Measurements from ENCODE around the gene TRPM3.
A peak's percentile ranks its signal among the peaks of the same experiment; 100 is the strongest.

Gene TRPM3

DNA sequence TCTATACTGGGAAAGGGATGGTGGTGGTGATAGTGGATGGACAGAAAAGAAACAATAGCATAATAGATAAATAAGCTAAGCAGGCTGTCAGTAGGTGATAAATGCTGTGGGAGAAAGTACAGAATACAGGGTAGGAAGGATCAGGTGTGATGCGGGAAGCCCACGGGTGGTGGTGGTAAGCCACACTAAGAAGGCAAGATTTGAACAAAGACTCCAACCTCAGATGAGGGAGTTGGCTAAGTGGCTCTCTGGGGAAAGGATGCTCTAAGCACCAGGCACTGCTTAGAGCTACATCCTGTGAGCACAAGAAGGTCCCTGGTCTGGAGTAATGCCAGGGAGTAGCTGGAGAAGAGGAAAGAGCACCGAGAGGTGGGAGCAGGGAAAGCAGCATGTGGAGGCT is 555.4 kb downstream of the TRPM3 start:
- DNase-seq (ENCODE audit: low spot score), result no peak
- TF ChIP-seq, protein P1, sequence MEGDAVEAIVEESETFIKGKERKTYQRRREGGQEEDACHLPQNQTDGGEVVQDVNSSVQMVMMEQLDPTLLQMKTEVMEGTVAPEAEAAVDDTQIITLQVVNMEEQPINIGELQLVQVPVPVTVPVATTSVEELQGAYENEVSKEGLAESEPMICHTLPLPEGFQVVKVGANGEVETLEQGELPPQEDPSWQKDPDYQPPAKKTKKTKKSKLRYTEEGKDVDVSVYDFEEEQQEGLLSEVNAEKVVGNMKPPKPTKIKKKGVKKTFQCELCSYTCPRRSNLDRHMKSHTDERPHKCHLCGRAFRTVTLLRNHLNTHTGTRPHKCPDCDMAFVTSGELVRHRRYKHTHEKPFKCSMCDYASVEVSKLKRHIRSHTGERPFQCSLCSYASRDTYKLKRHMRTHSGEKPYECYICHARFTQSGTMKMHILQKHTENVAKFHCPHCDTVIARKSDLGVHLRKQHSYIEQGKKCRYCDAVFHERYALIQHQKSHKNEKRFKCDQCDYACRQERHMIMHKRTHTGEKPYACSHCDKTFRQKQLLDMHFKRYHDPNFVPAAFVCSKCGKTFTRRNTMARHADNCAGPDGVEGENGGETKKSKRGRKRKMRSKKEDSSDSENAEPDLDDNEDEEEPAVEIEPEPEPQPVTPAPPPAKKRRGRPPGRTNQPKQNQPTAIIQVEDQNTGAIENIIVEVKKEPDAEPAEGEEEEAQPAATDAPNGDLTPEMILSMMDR (IDR thresholded peaks at IDR 0.05; ENCODE audit: extremely low read depth, insufficient read depth, missing control alignments), result no peak
- in situ Hi-C loops (cut with MboI; ENCODE audit: low pct_unique_long_range_greater_than_20kb, low sequenced_read_pairs, unreplicated experiment), result no loop called here

DNA sequence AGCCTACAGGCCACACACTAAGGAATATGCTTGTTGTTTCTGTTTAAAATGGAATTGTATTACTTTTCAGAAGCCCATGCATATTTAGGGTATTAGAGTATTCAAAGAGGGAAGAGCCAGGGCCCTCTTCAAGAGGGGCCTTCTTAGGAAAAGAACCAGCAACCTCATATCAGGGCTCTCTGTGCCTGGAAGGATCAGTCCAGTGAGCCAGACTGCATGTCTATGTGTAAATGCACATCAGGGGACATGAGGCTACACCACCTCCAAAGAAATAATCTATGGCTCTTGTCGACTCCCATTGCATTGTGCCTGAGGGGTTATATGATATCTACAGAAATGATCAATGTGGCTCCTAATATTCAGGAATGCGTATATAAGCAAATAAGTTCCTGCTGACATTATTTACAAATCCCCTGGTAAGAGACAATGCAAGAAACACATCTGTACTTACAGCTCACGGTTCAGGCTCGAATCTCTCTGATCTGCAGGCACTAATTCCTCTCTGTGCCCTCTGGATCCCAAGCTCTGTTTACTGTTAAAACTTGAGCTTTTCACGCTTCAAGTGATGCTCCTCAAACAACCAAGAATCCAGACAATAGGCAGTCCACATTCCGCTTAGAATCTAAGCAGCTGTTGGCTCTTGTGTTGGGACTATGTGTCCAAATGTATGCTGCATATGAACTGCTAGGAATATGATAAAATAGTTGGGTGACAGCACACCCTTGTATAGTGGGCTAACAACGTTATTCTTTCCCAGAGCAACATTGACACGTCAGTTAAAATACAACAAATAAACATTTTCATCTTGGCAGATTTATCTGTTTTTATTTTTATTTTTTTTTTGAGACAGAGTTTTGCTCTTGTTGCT is 556.7 kb downstream of the TRPM3 start:
- TF ChIP-seq, protein P1 (IDR thresholded peaks at IDR 0.05; ENCODE audit: extremely low read depth, insufficient read depth, missing control alignments), result no peak
- no peak for DNase-seq (ENCODE audit: low spot score)
- in situ Hi-C loops (cut with MboI; ENCODE audit: low pct_unique_long_range_greater_than_20kb, low sequenced_read_pairs, unreplicated experiment), result no loop called here

DNA sequence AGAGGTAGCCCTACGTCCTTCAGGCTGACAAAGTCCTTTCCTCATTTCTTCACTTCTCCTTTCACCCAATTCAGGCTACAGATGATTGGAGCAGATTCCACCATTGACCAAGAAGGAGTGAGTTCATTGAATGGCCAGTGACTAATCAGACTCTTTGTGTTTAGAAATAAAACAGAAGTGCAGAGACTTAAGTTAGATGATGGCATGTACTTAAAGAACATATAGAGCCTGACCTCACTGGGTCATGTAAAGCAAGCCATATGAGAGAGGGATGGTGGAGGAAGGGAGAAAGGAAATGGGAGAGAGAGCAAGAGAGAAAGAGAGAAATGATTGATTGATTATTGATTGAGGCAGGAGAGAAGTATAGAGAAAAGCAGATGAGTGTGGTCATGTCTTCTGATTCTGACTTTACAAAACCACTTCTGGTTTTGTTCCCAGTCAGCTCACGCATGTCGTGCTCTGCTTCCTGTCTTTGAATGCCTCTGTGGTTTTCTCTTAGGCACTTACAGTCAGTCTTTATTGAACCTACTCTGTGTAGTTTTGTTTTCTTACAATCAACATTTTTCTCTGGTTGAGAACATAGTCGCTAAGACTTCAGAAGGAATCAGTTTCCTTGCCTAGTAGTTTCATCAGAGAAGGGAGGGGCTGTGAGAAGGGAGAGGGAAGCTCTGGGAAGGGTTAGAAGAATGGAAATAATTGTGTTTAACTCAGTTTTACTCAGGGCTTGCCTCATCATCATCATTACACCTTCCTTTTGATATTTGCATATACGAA is 557.8 kb downstream of the TRPM3 start:
- TF ChIP-seq, protein P1 (IDR thresholded peaks at IDR 0.05; ENCODE audit: extremely low read depth, insufficient read depth, missing control alignments), result no peak
- in situ Hi-C loops (cut with MboI; ENCODE audit: low pct_unique_long_range_greater_than_20kb, low sequenced_read_pairs, unreplicated experiment), result no loop called here
- peak; percentile 64 for DNase-seq (ENCODE audit: low spot score)

DNA sequence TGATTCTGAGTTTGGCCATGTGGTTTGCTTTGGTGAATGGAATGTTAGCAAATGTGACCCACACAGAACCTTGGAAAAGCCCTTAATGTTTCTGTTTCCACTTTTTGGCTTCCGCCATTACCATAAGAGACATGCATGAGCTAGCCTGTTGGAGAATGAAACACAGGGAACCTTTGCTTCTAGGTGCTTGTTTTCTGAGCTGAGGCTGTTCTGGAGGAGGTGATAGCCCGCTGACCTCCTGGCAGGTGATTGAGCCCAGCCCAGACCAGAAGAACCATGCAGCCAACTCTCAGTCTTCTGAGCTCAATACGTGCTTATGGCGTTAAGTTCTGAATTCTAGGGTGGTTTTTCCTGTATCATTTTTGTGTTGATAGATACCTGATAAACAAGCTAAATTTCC is 558.4 kb downstream of the TRPM3 start:
- no peak for DNase-seq (ENCODE audit: low spot score)
- in situ Hi-C loops (cut with MboI; ENCODE audit: low pct_unique_long_range_greater_than_20kb, low sequenced_read_pairs, unreplicated experiment), result no loop called here
- TF ChIP-seq, protein P1 (IDR thresholded peaks at IDR 0.05; ENCODE audit: extremely low read depth, insufficient read depth, missing control alignments), result no peak

DNA sequence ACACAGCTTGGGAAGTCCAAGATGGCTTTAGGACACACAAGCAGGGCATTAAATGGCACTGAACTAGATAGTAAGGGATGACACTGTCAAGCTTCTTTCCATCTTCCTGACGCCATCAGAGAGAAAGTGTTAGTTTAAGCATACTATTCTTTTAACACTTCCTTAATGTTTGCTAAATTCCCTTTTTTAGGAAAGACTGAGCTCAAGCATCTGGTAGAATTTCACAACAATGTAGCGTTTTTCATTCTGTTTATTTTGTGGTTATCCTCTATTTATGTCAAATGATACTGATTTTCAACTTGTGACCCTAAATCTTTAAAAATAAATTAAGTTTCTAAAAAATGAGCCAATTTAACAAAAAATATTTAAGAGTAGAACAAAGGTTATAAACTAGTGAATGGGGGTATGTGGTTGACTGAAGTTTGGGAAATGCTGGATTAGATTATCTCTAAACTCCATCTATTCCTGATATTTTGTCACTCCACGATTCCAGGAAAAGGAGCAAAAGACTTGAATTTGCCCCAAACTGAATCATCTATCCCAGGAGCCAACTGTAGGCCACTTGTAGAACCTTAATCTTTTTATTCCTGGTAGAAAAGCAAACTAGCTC is 559.5 kb downstream of the TRPM3 start:
- TF ChIP-seq, protein P1 (IDR thresholded peaks at IDR 0.05; ENCODE audit: extremely low read depth, insufficient read depth, missing control alignments), result no peak
- in situ Hi-C loops (cut with MboI; ENCODE audit: low pct_unique_long_range_greater_than_20kb, low sequenced_read_pairs, unreplicated experiment), result no loop called here
- DNase-seq (ENCODE audit: low spot score), result no peak

DNA sequence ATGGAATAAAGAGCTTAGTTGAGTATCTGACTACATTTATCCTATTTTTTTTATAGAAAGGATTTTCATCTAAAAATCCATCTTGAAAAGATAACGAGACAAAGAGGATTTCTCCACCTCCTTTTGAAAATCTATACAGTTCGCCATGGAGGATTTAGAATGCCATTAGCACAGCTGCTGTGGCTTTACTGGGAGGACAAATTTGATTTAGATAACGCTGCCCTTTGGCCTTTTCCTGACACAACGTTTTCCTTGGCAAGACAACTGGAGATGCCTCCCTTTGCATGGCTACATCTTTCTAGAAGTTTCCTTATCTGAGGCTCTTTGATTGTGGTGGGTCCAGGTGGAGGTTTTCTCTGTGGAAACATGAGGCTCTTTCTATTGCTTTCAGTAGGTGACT is 560.3 kb downstream of the TRPM3 start:
- in situ Hi-C loops (cut with MboI; ENCODE audit: low pct_unique_long_range_greater_than_20kb, low sequenced_read_pairs, unreplicated experiment), result no loop called here
- TF ChIP-seq, protein P1 (IDR thresholded peaks at IDR 0.05; ENCODE audit: extremely low read depth, insufficient read depth, missing control alignments), result no peak

More for the DNA sequence above, 560.3 kb downstream of the TRPM3 start:
- DNase-seq (ENCODE audit: low spot score), result no peak
